Neural progenitor cell (in vitro differentiated cells): ENCODE data around the gene COL15A1.

Experiments used
- CTCF ChIP-seq: fragments of 200-600 bp; sonication (generic); IDR thresholded peaks from 2 replicates; pipeline ENCODE4 v1.5.1; 2017; ENCODE audit warnings: antibody characterized with exemption, mild to moderate bottlenecking
- EZH2 ChIP-seq: fragments of 200-600 bp; sonication (generic); IDR thresholded peaks from 2 replicates; pipeline ENCODE4 v1.6.1; 2017; ENCODE audit warnings: antibody characterized with exemption, mild to moderate bottlenecking, moderate library complexity
- EZH2phosphoT487 ChIP-seq: fragments of 200-600 bp; sonication (generic); IDR thresholded peaks from 2 replicates; pipeline ENCODE4 v1.6.1; 2017; ENCODE audit warnings: antibody characterized with exemption

GRCh38 chr9:98967257-98967656 lies 23.6 kb downstream of the COL15A1 start:
- TF ChIP-seq CTCF (no peak), EZH2 (no peak), EZH2phosphoT487 (no peak)
